Measurements from ENCODE around the gene KCNH4. TPM values are rescaled to one million over a fixed set of nuclear protein-coding genes. Genes with fewer than 3 reads are reported as not detected.

The KCNH4 gene
- total and polyA plus RNA-seq, 2 of the 13 experiments (the other 11 are each of a cell fraction or from before 2014, with no cell fraction given), result 0.01 to 0.09 TPM

DNA sequence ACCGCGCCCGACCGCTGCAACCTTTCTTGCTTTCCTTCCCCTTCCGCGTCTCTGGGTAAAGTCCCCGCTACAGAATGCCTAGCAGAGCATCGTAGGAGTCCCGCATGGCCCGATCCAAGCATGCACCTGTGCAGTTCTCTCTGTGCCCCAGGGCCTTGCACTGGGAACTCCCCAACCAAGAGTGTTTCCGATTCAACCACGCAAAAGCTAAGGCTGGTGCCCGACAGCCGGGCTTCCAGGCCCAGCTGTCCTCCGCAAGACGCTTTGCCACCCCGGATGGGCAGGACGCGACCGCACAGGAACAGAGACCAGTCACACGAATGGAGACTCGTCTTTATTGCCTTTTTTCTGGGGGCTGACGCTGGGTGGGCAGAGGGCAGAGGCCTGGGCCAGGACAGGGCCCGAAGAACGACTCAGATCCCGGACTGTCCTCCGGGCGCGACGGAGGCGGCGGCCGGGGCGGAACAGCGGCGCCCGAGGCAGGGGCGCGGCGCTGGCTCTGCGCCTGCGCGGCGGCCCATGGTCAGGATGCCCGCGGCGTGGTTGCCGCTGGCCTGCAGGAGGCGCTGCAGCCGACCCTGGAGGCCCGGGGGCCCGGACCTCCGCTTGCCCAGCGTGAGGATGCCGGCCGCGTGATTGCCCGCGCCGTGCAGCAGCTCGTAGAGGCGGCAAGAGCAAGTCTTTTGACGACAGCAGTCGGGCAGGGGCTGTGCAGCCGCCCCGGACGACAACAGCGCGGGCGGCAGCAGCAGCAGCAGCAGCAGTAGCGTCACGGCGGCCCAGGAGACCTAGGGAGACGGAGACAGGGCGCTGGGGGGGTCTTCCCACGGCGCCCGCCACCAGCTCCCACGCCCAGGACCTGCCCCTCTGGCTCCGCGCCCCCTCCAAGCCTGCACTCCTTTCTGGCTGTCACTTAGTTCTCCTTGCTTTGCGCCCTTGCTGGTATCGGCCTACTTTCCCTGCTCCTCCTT lies 3.1 kb upstream of the KCNH4 start (continued):
- TF ChIP-seq, protein P1, sequence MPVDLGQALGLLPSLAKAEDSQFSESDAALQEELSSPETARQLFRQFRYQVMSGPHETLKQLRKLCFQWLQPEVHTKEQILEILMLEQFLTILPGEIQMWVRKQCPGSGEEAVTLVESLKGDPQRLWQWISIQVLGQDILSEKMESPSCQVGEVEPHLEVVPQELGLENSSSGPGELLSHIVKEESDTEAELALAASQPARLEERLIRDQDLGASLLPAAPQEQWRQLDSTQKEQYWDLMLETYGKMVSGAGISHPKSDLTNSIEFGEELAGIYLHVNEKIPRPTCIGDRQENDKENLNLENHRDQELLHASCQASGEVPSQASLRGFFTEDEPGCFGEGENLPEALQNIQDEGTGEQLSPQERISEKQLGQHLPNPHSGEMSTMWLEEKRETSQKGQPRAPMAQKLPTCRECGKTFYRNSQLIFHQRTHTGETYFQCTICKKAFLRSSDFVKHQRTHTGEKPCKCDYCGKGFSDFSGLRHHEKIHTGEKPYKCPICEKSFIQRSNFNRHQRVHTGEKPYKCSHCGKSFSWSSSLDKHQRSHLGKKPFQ (CRISPR knock-in tag; IDR thresholded peaks at IDR 0.05; ENCODE audit: insufficient replicate concordance), result no peak
- TF ChIP-seq KLF15 (CRISPR knock-in tag; IDR thresholded peaks at IDR 0.05; ENCODE audit: borderline replicate concordance) (peak; percentile 92; the same call in 1 of the 2 replicates), ZNF549 (CRISPR knock-in tag; IDR thresholded peaks at IDR 0.05) (no peak; the same call in 1 of the 2 replicates), ZNF138 (CRISPR knock-in tag; IDR thresholded peaks at IDR 0.05; ENCODE audit: low read depth) (peak; percentile 94), ZNF644 (CRISPR knock-in tag; IDR thresholded peaks at IDR 0.05; ENCODE audit: low read depth) (peak; percentile 43; the same call in 1 of the 2 replicates), ZNF567 (CRISPR knock-in tag; IDR thresholded peaks at IDR 0.05; ENCODE audit: borderline replicate concordance) (no peak), ZNF296 (CRISPR knock-in tag; conservative IDR thresholded peaks at IDR 0.05) (no peak; the same call in 1 of the 2 replicates), HNRNPK (IDR thresholded peaks at IDR 0.05; ENCODE audit: low read depth, low read length, poor library complexity, severe bottlenecking) (peak; percentile 64), NFIB (CRISPR knock-in tag; IDR thresholded peaks at IDR 0.05; ENCODE audit: borderline replicate concordance) (peak; percentile 94; the same call in 1 of the 2 replicates), HNRNPLL (IDR thresholded peaks at IDR 0.05; ENCODE audit: low read depth, low read length, poor library complexity, severe bottlenecking) (peak; percentile 89), SOX13 (IDR thresholded peaks at IDR 0.05) (no peak), SOX13 (CRISPR knock-in tag; conservative IDR thresholded peaks at IDR 0.05 in 1 of 2, IDR thresholded peaks at IDR 0.05 in 1 of 2) (peak in 1 of 2 experiments; percentile 34; a peak in 2 of 4 replicates), ZNF34 (CRISPR knock-in tag; IDR thresholded peaks at IDR 0.05; ENCODE audit: borderline replicate concordance) (peak; percentile 85), KDM5B (CRISPR knock-in tag; IDR thresholded peaks at IDR 0.05; ENCODE audit: borderline replicate concordance) (peak; percentile 99), ZNF672 (CRISPR knock-in tag; IDR thresholded peaks at IDR 0.05) (no peak), PRMT3 (CRISPR knock-in tag; IDR thresholded peaks at IDR 0.05; ENCODE audit: borderline replicate concordance, low read depth) (0 out of 2 replicates have a peak, but pooled peaks have one; percentile 16), MXD4 (CRISPR knock-in tag; IDR thresholded peaks at IDR 0.05) (peak; percentile 16), KAT7 (CRISPR knock-in tag; IDR thresholded peaks at IDR 0.05; ENCODE audit: borderline replicate concordance) (0 out of 2 replicates have a peak, but pooled peaks have one; percentile 21), PITX1 (CRISPR knock-in tag; IDR thresholded peaks at IDR 0.05) (peak; percentile 48; the same call in 1 of the 2 replicates)
- TF ChIP-seq, protein P2, sequence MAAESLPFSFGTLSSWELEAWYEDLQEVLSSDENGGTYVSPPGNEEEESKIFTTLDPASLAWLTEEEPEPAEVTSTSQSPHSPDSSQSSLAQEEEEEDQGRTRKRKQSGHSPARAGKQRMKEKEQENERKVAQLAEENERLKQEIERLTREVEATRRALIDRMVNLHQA (CRISPR knock-in tag; IDR thresholded peaks at IDR 0.05), result no peak
- TF ChIP-seq, protein P3, sequence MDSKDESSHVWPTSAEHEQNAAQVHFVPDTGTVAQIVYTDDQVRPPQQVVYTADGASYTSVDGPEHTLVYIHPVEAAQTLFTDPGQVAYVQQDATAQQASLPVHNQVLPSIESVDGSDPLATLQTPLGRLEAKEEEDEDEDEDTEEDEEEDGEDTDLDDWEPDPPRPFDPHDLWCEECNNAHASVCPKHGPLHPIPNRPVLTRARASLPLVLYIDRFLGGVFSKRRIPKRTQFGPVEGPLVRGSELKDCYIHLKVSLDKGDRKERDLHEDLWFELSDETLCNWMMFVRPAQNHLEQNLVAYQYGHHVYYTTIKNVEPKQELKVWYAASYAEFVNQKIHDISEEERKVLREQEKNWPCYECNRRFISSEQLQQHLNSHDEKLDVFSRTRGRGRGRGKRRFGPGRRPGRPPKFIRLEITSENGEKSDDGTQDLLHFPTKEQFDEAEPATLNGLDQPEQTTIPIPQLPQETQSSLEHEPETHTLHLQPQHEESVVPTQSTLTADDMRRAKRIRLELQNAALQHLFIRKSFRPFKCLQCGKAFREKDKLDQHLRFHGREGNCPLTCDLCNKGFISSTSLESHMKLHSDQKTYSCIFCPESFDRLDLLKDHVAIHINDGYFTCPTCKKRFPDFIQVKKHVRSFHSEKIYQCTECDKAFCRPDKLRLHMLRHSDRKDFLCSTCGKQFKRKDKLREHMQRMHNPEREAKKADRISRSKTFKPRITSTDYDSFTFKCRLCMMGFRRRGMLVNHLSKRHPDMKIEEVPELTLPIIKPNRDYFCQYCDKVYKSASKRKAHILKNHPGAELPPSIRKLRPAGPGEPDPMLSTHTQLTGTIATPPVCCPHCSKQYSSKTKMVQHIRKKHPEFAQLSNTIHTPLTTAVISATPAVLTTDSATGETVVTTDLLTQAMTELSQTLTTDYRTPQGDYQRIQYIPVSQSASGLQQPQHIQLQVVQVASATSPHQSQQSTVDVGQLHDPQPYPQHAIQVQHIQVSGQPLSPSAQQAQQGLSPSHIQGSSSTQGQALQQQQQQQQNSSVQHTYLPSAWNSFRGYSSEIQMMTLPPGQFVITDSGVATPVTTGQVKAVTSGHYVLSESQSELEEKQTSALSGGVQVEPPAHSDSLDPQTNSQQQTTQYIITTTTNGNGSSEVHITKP (CRISPR knock-in tag; IDR thresholded peaks at IDR 0.05; ENCODE audit: low read depth), result peak; percentile 47; the same call in 1 of the 2 replicates

All from HepG2 (cell line).